Putamen (tissue), 1 donor: Measurements from ENCODE around the gene SGSM1.

Experiments
- DNase-seq: peaks from one replicate; pipeline ENCODE4 v3.0.0-alpha.2; 2016; ENCODE audit warnings: low spot score

Gene SGSM1

GRCh38 chr22:24951942-24952836, 146.2 kb downstream of the SGSM1 start, which contains the start of gene KIAA1671:
TSS of gene KIAA1671 (plus strand) at chr22:24952716. CDS start at chr22:25028000, 75,284 bp downstream.
- DNase-seq = peak; percentile 78

GRCh38 chr22:24952837-24953383, 146.9 kb downstream of the SGSM1 start:
- peak; percentile 37 for DNase-seq

GRCh38 chr22:24953384-24954113, 147.5 kb downstream of the SGSM1 start:
- no peak for DNase-seq

GRCh38 chr22:24954114-24954463, 148.1 kb downstream of the SGSM1 start:
- no peak for DNase-seq

- no peak for DNase-seq
Measured at GRCh38 chr22:24954856-24955255, 148.8 kb downstream of the SGSM1 start.

- no peak for DNase-seq
Measured at GRCh38 chr22:24957043-24957442, 151.0 kb downstream of the SGSM1 start.

GRCh38 chr22:24961217-24961844, 155.3 kb downstream of the SGSM1 start:
- no peak for DNase-seq

GRCh38 chr22:24962094-24962493, 156.1 kb downstream of the SGSM1 start:
- no peak for DNase-seq

- DNase-seq = no peak
Measured at GRCh38 chr22:24962835-24963234, 156.8 kb downstream of the SGSM1 start.

GRCh38 chr22:24964441-24964840, 158.4 kb downstream of the SGSM1 start:
- DNase-seq = no peak

GRCh38 chr22:24965822-24966626, 160.0 kb downstream of the SGSM1 start:
- DNase-seq = no peak

- no peak for DNase-seq
Measured at GRCh38 chr22:24968066-24968561, 162.1 kb downstream of the SGSM1 start.

GRCh38 chr22:24969560-24970301, 163.7 kb downstream of the SGSM1 start:
- DNase-seq = no peak

GRCh38 chr22:24972369-24972768, 166.4 kb downstream of the SGSM1 start:
- no peak for DNase-seq

- DNase-seq = no peak
Measured at GRCh38 chr22:24973872-24974271, 167.9 kb downstream of the SGSM1 start.

GRCh38 chr22:24975125-24975640, 169.2 kb downstream of the SGSM1 start:
- no peak for DNase-seq

- DNase-seq = no peak
Measured at GRCh38 chr22:24975813-24976341, 169.9 kb downstream of the SGSM1 start.

GRCh38 chr22:24976442-24977218, 170.6 kb downstream of the SGSM1 start:
- DNase-seq = no peak
